MV-4-11 (cell line): ENCODE results near the gene NFATC1.

ENCODE experiments used
- DNase-seq: peaks from one replicate; lab custom pipeline; 2025; lab: John Stamatoyannopoulos, UW

Gene NFATC1

DNA sequence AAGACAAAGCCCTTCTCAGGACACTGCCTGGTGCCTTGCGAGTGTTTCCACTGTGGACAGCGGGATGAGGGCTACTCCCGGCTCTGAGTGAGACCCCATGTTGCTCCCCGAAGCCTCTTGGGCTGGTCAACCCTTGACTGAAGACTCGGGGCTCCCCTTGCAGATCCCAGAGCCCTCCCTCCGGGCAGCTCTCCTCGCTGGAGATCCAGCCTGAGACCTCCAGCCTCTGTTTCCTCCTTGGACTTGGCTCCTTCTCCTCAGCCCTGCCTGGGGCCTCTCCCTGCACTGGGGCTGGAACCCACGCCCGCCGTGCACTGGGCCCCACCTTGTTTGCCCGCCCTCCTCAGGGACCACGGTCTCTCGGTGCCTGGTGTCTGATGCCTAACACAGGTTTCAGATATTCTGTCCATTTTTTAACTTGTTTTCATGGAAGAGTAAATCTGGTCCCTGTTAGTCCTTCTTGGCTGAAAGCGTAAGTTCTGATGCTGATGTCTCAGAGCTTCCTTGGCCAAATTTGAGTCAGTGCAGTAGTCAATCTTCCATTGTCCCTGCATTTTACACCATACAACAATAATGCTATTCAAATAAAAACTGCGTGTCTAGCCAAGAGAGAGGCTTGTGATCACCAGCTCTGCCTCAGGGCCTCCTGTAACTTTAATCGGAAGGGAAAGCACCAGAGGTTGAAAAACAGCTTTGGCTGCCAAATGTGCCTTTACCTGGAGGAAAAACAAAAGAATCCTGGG is 144.6 kb downstream of the NFATC1 start:
- no peak for DNase-seq

DNA sequence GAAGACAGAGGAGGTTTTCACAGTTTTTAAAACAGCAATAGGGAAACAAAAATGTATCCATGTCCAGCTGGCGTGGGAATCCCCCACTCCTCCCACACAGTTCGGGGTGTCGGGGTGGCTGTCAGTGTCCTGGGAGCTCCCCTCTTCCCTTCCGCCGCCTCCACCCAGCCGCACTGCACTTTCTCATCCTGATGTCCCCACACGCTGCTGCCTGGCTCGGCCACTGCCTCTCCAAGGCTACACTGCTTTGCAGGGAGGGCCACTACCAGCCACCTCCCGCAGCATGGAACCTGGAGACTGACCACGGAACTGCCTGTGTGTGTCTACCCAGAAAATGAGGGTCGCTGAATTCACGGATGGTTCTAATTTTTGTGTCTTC is 145.2 kb downstream of the NFATC1 start:
- no peak for DNase-seq

DNA sequence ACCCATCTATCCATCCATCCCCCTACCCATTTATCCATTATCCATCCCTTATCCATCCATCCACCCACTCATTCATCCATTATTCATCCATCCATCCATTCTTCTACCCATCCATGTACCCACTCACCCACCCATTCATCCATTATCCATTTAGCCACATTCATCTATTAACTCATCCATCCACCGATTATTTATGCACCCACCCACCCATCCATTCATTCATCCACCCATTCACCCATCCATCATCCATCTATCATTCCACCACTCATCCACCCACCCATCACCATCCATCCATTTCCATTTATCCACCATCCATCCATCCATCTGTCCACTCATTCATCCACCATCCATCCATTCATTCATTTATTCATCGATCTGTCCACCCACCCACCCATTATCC is 146.5 kb downstream of the NFATC1 start:
- DNase-seq, result no peak

DNA sequence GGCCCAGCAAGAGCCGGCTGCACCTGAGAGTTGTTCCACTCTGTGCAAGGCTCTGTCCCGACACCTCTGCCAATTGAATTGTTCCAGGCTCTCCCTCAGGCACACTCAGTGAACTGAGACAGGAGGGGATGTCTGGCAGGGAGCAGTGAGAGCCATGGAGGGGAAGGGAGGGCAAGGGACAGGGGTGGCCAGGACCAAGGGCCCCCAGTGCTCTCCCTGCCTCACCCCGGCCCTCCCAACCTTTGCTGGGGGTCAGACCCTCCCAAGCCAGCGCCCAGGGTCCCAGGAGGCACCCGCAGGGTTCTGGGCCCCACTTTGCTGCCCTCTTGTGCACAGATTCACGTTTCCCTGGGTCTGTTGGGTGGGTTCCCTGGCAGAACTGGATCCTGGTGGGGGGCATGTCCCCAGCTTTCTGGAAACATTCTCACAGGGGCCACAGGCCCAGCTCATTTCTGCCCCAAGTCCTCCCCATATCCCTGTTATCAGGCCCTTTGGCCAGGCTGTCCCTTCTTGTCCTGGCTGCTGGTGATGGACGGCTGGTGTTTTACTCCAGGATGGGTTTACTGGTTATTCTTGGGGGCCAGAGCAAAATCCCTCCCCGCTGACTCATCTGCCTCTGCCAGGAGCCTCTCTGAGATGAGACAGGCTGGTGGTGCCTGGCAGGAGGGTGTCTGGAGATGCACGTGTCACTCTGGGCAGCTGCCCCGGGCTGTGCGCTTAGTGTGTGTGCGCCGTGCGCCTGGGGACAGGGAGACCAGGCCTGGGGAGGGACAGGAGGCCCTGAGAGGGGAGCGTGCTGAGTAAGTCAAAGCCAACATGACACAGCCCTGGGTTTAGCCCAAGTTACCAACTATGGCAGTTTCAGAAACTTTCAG is 147.4 kb downstream of the NFATC1 start:
- no peak for DNase-seq

DNA sequence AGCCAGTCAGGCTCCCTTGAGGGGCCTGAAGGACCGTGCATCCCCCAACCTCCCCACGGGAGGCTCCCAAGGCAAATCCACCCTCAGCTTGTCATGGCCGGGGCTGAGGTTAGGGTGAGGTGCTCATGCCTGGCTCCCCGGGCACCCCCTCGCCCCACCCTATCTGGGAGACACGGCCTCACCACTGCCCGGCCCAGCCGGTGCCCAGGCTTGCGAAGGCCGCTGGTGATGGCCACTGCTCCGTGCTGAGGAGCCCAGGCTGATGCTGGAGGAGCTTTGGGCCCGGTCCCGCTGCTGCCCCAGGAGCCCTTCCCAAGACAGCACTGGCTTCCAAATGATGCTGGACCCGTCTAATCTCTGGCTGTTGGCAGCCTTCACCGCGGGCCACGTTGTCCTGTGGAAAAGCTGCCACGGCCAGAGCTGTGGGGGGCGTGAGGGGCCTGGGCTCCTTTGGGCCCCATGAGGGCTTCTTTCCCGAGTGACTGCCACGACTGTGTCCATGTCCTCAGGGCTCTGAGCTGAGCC is 148.2 kb downstream of the NFATC1 start:
- no peak for DNase-seq

DNA sequence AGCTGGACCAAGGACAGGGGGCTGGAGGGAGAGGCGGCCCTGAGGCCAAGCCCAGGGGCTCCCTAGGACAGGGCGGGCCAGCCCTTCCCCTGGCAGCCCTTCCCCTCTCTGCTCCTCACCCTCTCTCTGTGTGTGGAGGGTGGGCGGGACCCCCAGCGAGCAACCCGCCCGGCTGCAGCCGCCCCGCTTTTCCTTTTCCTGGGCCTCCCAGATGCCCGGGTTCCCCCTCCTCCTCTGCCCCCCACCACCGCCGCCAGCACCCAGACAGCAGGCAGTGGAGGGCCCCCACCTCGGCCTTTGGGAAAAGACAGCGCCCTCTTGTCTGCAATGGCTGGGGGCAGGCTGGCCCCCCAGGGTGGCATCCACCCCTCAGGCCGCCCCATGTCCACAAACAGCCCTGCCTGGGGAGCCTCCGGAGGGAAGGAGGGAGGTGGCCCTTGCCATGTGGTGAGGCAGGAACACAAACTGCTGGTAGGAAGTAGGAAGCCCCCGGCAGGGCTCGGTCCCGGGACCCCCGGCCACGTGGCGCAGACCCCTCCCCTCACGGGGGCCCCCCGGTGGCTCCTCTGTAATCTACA is 148.7 kb downstream of the NFATC1 start:
- DNase-seq, result no peak

DNA sequence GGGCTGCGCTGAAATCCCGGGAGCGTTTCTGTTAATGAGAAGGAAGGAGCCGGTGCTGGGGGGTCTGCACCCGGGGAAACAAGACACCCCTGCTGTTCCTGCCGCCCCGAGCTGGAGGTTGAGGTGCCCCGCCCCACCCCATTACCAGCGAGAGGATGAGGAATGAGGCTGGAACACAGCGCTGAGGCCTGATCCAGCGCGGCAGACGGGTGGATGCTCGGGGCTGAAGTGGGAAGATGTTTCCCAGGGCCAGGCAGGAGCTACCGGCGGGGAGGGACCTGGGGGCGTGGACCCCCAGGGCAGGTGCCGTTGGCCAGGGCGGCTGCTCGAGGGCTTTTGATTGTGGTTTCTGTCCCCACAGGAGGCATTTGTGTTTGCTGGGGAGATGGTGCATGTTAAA is 149.5 kb downstream of the NFATC1 start:
- no peak for DNase-seq

DNA sequence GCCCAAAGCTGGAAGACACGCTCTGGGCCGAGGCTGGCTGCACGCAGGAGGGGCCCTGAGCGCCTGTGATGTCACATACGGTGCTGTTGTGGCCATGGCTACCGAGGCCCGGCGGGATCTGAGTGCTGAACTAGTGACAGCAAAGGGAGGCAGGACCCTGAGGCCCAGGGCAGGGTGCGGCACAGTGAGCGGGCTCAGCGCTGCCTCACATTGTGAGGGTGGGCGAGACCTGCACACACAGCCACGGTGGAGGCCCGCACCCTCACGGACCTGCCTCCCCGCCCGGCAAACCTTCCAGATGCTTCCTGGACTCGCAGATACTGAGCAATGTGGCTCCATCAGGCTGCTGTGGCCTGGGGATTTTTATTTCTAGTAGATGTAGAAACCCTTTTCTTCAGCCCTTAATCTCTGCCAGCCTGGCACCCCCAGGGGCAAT is 150.0 kb downstream of the NFATC1 start:
- DNase-seq, result no peak

DNA sequence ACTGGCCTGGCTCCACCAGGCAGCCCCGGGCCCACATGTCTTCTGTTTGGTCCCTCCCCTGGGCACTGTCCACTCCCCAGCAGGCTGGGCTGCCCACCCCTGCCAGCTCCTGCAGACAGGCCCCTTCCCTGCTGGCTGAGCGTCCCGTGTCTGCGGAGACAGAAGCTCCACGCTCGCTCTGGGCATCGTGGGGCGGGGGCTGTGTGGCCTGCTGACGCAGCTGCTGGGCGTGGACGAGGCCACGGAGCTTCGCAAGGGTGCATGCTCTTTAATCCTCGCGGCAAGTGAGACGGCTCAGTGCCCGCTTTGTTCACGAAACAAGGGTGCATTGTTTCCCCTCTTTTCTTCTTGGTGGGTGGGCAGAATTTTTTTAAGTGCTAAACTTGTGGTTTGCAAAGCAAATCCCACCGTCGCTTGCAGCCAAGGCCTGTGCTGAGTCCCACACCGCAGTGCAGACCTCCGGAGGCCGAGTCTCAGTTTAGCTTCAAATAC is 151.1 kb downstream of the NFATC1 start:
- no peak for DNase-seq

DNA sequence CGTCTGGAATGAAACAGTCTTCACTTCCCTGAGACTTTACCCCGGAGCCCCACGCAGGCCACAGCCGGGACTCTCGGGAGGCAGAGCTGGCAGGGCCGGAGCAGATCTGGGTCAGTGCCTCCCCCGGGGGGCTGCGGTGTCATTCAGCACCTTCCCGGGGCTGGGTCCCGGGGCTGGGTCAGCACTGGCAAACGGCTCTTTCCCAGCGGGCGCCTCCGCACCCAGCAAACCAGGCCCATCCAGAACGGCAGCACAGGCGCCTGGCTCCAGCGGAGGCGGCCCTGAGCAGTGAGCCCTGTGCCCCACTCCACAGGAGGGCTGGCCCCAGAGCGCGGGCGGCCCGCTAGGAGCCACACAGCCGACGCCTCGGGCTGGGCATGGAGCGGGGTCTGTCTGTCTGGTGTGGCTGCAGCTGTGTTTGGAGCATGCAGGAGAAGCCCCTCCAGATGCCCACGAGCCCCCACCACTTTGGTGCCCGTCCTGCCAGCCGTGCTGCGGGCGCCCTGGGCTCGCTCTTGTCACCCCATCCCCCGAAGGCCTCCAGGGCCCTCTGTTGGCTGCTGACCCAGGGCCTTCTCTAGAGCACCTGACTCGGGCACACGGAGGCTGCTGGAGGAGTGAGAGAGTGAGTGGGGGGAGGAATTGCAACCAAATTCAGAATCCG is 151.8 kb downstream of the NFATC1 start:
- DNase-seq, result no peak

DNA sequence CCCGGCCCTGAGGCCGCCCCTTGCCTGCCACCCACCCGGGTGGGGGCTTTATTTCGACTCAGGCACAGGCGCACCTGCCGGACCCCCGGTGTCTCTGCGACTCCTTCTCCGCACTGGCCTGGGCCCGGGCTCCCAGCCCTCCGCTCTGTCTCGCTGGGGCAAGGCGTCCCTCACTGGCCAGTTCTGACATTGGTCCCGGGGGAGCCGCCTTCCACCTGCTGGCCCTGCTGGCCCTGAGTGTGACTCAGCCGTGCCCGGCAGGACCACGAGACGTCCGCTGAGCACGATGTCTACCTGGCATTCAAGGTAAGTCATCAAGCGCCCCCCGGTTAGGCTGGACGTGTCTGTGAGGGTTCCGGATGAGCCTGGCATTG is 152.3 kb downstream of the NFATC1 start:
- no peak for DNase-seq

DNA sequence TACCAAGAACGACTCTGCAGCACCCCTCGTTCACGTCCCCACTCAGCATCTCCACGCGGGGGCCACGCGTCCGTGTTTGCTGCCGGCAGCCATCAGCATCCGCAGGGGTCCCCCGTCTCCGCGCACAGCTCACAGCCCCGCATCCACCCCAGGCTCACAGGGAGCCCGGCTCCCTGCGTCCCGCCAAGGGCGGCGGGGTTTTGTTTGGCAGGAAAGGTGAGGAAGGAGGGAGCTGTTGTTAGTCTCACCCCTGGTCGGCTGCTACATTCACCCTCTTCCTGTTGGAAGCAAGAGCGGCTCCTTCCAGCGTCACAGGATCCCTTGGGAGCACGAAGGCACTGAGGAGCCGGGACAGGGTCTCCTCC is 152.9 kb downstream of the NFATC1 start:
- DNase-seq, result no peak

DNA sequence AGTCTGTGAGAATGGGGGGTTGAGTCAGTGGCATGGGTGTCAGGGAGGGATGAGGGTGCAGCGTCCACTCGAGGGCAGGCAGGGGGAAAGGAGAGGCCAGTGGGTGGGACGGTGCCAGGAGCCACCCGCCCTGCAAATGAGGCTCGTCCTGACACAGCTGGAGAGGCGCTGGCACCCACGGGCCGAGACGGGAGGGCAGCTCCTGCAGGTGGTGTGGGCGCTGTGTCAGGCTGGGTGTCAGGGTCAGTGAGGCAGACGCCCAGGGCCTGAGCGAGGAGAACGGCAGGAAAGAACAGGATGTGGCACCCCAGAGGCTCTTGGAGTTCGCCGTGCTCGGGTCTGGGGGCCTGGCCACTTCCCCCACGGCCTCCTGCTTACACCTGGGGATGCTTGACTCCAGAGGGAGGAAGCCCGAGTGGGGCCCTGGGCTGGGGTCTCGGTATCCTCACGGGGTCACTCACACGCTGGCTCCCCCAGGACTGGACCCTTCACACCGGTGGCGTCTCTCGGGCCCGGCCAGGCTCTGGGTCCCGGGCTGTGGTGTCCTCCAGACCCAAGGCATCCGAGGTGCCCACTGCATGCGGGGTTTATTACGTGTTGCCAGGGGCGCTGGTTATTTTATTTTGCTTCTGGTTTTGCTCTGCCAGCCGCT is 153.4 kb downstream of the NFATC1 start:
- no peak for DNase-seq

DNA sequence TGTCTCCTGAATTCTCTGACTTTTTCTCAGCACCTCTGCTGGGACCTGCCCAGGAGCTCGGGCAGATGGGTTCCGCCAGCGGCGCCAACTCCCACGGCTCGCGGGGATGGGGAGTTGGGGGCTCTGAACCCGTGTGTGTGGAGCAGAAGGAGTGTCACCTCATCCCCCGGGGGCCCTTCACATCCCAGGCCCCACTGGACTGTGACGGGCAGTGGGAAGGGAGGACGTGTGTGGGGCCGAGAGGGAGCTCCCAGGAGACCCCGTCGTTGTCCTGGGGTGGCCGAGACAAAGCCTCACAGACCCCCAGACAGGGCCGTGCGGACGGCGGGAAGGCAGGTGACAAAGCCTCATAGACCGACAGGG is 153.9 kb downstream of the NFATC1 start:
- DNase-seq, result no peak

DNA sequence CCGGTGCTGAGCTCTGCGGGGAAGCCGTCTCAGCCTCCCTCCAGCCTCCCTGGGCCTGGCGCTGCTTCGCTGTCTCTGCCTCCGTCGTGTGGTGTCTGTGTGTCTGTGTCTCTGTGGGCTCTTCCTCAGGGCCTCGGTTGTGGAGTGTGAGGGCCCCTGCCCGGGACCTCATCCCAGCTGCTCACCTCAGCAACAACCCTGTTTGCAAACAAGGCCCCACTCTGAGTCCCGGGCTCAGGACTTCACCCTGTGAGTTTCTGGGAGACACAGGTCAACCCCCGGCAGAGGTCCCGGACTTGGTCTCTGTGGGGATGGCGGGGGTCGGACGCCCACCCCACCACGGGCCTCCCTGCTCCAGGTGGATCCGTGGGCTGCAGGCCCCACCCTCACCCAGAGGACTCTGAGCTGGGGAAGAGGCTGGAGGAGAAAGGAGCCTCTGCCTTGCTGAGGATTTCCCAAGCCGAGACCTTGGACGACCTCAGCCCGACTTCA is 156.5 kb downstream of the NFATC1 start:
- DNase-seq, result no peak

DNA sequence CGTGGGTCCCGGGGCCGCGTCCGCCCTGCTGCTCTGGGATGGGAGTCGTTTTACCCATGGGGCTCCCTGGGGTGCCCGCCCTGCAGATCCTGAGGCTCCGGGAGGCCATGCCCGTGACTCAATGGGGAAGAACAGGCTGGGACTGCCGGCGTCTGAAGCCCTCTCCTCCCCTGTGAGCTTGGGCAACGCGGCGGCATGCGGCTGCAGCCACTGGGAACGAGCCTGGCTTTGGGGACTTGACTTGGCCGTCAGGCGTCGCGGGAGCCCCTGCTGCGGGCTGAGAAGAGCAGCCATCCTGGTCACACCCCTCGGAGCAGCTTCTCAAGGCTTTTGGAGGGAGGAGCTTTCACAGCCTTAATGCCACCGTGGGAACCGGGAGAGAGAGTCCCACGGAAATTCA is 157.0 kb downstream of the NFATC1 start:
- no peak for DNase-seq

DNA sequence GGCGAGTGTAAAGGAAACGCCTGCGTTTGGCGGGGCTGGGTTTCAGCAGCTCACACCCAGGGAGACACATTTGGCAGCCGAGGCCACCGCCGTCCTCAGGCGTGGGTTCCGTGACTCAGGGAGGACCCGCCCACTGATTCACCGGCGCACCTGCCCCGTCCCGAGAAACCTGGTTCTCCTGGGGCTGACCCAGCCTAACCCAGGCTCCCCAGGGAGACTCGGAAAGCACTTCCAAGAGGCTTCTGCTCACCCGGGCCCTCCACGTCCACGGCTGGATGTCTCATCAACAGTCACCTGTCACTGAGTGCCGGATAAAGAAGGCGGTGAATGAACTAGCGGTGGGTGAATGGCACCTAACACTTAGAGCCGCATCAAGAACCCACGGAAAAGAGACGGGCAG is 157.4 kb downstream of the NFATC1 start:
- DNase-seq, result no peak

DNA sequence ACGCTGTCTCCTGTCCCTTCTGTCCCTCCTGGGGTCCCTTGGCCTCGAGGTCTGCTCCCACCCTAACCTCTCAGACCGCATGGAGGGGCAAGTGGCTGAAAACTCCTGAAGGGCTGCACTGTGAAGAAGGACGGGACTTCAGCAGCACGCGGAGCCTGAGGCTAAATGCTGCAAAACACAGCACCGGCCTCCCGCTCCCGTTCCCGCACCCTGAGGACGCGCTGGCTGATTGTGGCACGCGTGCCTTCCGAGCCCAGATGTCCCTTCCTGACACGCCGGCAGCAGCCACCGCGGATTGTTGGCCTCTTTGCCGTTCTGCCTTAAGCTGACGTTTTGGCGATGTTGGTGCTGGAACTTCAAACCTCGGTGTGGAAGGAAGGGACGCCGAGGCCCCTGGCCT is 158.0 kb downstream of the NFATC1 start:
- DNase-seq, result no peak

DNA sequence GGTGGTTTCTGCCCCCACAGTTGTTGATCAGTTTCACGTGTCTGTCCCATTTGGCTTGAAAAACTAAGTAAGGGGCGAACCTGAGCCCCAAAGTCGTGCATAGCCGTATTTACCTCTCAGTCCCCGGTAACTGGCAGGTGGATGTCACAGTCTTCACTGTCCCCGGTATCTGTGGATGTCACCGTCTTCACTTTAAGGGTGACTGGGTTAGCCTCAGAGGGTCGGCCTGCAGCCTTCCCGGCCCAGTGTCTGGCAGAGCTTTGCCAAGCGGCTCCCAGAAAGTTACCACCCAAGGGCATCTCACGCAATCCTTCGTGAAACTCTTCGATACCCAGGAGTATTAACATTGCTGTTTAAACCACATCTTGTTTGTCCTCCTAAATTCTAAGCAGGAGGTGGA is 158.6 kb downstream of the NFATC1 start:
- no peak for DNase-seq

DNA sequence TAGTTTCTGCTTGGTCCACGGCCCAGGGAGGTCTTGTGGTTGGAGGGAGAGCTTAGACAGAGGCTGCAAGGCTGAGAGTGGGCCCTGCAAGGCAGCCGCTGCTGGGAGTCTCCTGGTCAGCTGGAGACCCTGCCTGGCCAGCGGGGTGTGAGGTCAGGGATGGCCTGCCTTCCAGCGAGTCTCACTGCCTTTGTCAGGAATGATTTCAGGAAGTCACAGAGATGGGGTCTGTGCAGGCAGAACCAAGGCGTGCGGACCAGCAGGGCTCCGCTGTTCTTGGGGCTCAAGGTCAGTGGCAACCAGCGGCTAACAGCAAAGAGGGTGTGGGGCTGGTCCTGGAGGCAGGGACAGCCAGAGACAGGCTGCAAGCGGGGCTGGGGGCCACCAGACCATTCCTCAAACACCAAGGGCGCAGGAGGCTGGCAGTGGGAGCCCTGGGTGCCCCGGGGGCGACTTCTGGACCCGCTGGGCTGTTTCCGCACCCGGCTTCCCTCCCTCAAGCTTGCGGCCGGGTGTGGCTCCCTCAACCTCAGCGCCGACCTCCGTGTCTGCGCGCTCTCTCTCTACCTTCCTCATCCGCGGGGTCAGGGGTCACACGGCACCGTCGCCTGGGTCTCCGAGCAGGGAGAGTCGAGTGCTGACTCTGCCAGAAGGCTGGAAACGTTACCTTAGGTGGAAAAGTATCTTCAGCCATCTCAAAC is 159.4 kb downstream of the NFATC1 start:
- DNase-seq, result no peak

DNA sequence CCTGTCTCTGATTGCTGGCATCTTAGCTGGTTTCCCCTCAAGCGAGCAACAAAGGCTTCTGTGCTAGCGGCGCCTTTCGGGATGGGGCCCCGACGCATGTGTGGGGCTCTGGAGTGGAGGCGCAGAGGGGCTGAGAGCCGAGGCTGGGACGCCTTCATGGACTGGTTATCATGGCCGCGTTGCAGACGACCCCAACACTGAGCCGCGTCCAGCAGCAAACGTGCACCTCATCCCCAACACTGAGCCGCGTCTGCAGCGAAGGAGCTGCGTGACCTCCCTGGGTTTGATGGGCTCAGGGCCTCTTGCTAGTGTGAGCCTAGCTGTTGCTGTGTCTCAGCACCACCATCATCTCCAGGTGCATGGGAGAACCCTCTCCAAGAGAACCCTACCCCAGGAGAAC is 160.2 kb downstream of the NFATC1 start:
- DNase-seq, result no peak
